ENCODE results near the gene SLC2A9.

GRCh38 chr4:9989918-9990635 is 31.2 kb downstream of the SLC2A9 start:
- no peak for TF ChIP-seq GATA2 (IDR thresholded peaks at IDR 0.05; ENCODE audit: low read depth, low read length)
- no peak for TF ChIP-seq GATA3 (IDR thresholded peaks at IDR 0.05; ENCODE audit: low read depth, low read length)

Data from SH-SY5Y (cell line).